NOMO-1 treated with DMSO at 0.1 percent for 48 hours (cell line): ENCODE measurements around the gene SIM1.
"Not testable (repeated sequence)": the region's sequence is repeated elsewhere in the genome, so short reads cannot be mapped to it uniquely, and the experiment has no call there.

Experiments
- DNase-seq: peaks from one replicate; lab custom pipeline; 2025; ENCODE audit not compliant: unreplicated experiment; lab: John Stamatoyannopoulos, UW

SIM1 gene

DNA sequence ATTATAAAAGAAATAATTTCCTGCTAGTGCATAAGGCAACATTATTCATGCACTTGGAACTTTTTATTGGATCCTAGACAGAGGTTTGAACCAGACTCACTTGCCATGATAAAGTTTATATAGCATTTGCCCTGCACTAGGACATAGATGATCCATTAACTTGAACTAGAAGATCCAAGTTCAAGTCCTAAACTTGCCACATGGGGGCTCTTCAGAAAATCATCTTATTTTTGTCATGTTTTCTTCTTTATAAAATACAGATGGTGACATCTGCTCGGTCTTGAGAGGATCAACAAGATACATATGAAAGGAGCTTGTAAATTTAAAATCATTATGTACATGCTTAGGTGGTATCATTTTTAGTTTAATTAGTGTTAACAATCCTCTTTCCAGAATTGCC, 94.5 kb downstream of the SIM1 start:
- DNase-seq = no peak

DNA sequence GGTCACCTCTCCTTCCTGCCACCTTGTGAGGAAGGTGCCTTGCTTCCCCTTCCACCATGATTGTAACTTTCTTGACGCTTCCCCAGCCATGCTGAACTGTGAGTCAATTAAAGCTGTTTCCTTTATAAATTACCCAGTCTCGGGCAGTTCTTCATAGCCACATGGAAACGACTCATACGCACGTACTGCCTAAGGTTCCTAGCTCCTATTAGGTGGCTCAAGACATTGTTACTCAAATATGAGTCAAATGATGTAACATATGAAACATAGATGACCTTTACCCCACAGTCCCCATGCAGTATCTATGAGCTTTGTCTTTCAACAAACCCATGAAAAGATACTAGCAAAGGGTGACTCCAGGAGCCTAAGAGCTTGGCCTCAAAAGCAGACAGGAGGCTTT, 98.3 kb downstream of the SIM1 start:
- peak; percentile 62 for DNase-seq

DNA sequence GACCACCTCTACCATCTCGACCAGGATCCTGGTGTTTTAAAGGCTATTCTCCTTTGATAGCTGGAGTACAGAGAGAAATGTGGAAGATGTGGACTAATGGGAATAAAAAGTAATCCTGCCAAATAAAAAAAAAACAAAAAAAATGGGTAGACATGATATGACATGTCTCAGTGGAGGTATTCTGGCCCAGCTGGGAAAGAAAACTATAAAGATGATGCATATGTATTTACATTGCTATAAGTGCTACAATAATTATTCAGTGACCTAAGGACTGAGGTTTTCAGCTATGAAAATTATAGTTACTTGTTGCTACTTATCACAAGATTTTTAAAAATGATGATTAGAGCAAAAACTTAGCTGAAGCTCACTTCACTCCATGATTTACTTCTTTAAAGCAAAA, 101.1 kb downstream of the SIM1 start:
- DNase-seq = no peak

DNA sequence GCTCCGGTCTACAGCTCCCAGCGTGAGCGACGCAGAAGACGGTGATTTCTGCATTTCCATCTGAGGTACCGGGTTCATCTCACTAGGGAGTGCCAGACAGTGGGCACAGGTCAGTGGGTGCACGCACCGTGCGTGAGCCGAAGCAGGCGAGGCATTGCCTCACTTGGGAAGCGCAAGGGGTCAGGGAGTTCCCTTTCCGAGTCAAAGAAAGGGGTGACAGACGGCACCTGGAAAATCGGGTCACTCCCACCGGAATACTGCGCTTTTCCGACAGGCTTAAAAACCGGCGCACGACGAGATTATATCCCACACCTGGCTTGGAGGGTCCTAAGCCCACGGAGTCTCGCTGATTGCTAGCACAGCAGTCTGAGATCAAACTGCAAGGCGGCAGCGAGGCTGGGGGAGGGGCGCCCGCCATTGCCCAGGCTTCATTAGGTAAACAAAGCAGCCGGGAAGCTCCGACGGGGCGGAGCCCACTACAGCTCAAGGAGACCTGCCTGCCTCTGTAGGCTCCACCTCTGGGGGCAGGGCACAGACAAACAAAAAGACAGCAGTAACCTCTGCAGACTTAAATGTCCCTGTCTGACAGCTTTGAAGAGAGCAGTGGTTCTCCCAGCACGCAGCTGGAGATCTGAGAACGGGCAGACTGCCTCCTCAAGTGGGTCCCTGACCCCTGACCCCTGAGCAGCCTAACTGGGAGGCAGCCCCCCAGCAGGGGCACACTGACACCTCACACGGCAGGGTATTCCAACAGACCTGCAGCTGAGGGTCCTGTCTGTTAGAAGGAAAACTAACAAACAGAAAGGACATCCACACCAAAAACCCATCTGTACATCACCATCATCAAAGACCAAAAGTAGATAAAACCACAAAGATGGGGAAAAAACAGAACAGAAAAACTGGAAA, 109.7 kb downstream of the SIM1 start:
- DNase-seq = not testable (repeated sequence)

DNA sequence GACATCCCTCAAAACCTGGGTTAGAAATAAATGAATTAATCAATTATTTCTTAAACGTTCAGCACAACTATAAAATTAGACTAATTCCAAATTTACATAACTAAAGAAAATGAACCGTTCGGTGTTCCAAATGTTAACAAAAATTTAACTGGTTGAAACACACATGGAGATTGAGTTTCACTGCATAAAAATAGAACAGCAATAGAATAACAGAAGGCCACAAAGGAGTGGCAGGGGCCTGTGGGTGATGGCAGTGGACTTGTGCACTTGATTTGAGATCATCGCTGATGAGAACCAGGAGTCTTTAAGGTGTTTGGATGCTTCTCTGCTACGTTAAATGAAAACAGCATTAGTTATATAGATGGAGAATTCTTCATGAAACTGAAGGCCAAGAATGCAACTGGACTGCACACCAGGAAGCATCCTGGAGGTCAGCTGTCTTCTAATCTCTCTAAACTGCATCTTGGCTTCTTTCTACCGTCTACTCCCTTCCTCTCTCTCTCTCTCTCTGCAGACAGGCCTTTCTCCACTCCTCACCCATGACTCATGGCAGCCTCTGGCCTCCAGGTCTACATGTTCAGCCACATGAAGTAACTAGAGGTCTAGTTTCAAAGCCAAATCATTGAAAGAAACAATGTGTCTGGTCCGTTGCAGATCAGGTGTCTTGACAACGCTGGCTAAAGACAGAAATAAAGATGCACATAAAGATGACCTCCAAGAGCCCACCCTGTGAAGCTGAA, 111.3 kb downstream of the SIM1 start:
- DNase-seq = no peak

DNA sequence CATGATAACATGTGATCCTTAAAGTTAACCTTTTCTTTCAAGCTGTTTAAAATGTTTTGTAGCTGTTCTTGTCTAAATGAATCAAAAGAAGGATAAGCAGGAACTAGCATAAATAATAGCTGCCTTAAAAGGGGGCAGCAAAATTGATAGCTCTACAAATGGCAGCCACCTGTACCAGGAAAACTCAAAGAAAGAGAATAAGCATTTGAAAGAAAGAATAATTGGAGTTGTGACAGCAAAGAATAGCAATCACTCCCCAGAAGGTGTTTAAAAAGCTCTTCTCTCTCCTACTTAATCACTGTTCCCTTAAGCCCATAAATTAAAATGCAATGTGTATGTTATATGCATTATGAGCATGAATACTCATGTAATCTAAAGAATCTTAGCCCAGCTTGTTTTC, 114.6 kb downstream of the SIM1 start:
- DNase-seq = no peak

DNA sequence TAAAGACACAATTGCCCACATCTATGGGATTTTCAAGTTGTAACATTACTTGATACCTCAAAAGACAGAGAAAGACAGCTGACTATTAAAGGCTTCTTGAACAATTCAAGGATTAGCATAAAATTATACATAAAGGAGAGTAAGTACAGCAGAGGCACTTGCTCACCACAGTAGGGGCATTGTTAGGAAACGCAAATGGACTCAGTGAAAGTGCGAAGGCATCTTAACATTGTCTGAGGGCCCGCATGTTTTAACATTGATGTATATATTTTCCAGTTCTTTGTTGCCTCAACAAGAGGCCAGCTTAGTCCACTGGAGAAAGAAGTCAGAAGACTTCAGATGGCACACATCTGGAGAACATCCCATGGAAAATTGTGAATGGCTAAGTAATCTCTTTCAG, 115.4 kb downstream of the SIM1 start:
- no peak for DNase-seq

DNA sequence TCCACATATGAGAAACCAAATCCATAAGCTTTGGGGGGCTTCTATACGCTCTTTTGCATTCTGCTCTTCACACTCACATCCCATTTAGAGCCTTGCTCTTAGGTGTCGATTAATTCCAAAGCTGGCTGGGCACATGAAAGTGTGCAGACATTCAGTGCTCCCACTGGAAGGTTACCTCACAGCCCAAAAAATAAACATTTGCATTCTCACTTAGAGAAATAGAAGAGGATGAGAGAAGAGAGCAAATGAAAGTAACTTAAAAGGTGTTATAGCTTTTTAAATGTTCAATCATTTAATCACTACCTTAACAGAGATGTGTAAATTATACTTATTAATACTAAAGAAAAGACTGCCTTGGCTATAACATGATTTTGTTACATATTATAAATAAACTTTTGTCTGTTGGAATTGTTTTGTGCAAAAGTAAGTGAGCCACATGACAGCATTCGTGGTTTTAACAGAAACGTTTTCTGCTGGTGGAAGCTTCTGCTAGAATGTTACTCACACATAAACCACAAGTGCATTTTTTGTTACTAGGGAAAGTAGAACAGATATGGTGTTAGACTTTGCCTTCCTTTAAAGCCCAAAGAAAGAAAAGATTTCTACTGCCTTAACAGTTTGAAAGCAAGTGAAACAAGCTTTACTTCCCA, 116.7 kb downstream of the SIM1 start:
- peak; percentile 40 for DNase-seq

DNA sequence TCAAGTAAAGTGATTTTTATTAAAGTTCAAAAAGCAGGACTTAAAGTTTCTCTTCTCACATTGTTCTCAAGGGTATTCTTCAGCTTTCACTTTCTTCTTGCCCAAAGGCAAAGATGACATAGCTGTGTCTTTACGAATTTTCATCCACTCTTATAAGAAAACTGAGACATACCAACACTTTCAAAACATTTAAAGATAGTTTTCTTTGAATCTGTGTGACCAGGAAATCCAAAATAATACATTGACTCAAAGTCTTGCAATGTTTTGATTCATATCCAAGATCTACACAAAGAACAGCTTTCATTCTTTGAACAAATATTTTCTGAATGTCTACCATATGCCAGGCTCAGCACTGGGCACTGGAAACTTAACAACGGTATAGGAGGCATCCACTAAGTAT, 117.9 kb downstream of the SIM1 start:
- DNase-seq = no peak

DNA sequence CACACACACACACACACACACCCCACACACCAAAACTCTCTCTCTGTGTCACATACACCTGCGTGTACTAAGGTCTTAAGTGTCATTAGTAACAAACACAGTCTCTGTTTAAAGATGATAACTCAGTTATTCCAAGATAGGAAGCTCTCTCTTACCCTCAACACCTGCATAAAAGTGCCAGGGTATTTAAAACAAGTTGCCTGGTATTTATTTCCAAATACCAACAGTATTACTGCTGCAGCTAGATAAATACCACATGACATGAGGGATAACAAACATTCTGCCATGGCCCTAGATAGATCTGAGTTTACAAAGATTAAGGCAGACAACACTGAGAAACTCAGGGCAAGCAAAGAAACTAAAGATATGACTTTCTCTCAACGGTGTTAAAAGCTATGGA, 118.5 kb downstream of the SIM1 start:
- no peak for DNase-seq

DNA sequence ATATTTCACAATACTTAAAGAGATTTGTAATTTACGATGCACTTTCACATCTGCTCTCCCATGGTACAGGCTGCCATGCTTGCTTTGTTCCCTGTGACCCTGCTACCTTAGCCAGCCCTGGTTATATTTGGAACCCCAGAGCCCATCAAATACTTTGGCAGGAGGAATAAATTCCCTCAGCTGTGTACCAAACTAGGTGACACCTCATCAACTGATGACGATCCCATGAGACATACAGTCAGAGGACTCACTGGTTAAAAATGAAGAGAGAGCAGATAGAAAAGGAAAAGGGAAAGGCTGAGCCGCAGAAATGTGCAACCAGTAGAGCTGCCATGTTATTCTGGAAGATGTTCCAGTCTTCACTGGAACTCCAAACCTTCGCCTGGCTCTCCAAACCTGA, 120.0 kb downstream of the SIM1 start:
- no peak for DNase-seq

DNA sequence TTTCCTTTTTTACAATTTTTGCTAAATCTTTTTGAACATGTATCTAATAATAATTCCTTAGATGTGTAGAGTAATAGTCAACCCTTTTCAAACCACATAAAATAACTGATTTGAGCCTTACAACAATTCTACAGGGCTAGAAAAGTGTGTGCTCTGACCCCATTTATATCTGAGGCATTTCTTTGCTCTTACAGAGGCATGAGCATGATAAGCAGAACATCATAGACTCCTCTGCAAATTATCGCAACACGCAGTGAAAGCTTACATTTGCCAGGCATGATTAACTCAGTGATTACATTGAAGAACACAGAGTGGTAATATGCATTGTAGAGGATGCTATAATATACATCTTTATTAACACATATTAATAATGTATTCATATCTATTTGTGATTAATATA, 120.4 kb downstream of the SIM1 start:
- no peak for DNase-seq

DNA sequence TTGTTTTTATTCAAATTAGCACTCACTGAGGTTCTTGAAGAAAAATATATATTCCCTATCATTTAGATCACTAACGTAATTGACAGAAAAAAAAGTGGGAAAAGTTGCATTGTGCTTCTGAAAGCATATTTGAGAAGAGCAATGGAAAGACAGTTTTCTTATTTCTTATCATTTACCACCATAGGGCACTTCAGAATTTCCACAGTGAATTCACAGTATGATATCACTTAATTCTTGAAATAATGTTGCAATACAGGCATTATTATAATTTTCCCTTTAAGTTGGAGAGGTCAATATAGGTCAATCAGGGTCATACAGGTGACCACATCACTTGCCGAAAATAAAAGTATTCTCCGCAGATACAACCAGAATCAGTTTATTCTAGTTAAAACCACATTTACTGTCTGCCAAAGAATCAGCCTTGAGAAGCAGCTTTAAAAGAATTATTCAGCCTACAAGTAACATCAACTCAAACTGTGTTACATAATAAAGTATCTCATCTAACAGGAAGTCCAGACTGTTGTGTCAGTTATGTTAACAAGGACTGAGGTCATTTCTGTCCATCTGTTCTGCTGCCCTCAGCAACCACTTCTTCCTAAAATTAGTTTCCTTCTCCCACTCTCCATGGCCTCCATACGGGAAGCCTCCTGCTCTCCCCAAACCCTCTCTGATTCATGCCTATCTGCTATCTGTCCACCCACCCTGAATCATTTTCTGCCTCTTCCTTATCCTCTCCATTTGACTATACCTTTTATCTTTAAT, 121.2 kb downstream of the SIM1 start:
- DNase-seq = peak; percentile 53

DNA sequence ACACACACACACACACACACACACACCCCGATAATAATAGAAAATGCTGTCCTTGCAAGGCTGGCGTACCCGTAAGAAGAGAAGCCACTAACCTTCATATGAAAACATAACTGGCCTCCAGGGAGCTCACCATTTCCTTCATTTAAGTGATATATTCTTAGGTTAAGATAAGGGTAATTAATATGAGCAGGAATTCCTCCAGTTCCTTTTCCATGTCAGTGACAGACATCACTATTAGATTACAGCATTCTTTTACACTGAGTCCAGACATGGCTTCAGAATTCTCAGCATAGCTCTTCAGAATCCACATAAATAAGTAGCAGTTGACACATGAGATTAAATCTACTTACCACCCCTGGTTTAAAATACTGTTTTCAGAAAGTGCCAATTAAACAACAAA, 121.9 kb downstream of the SIM1 start:
- no peak for DNase-seq

DNA sequence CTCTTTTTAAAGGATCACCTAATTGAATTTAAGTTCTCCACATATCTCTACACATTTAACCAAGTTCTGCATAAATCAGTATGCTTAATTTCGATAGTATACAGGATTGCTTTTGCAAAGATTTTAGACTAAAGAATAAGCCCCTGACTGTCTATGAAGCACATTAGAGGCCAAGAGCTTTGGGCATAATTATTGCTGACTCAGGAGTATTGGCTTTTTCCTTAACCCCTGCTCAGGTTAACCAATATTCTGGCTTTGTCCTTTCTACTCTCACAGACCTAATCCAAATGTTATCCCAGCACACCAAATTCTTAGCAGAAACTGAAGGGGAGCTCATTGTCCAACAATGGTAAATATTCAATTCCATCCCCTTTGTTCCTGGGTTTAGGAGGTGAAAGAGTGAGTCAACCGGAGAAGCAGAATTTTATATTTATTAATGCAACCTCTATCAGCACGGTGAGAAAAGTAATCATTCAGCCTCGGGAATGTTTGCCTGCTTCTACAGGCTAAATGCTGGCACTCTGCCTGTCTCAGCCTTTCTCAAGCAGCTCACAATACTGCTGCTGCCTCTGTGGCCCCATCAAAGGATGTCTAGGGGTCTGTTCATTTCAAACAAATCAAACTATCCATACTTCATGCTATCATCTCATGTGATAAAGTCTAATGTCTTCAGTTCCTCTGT, 125.0 kb downstream of the SIM1 start:
- no peak for DNase-seq

DNA sequence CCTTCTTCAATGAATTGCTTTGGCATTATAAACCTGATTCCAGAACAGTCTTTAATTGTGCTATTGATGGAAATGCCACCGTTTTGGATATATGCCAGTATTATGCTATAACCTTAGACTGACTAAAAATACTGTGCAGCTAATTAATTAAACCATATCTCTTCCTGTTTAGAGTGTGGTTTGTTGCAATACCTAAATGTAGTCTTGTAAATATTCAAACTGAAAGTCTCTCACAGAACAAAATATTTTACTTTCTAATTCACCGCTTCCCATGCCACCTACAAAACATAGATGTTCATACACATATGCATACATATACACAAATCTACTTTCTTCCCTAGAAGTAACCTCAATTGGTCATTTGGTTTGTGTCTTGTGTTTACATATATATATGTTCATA, 126.6 kb downstream of the SIM1 start:
- DNase-seq = no peak

DNA sequence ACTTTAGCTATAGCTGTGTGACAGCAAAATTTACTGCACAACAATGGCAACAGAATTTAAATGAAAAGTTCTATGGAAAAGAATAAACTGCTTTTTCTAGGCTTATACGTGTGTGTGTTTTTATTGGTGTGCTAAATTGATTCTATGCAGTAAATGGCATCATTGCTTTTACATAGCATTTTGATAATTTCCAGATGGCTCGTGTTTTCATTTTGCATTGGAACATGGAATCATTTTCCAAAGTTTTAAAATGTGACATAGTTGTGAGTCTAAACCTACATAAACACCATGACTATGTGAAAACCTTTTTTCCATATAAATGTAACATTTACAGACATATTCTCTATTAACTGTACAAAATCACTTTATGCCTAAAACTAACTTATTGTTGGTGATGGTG, 127.8 kb downstream of the SIM1 start:
- DNase-seq = no peak

DNA sequence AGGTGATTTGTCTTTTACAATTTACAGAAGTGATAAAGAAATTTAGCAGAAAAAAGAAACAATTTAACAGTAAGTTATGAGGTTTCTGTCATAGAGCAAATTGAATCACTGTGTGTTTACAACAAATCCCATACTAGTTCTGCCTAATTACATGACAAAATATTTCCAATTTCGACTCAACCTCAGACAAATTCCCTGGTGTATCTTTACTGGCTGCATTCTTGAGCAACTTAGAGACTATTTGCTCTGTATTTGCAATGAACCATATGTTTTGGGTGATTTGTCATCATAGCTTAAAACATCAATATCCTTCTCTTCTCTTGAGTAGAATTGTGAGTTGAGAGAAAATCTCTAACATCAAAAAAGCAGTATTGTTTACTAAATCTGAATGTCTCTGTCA, 128.7 kb downstream of the SIM1 start:
- DNase-seq = no peak
